T-helper 1 cell treated with Interleukin-12 subunit alpha and Interleukin-12 subunit beta and Interleukin-4 antibody, amounts not matched to agents 30 μg/mL and 1 μg/mL, for 36 hours (primary cell): ENCODE results near the gene PMM2.
A peak's percentile ranks its signal among the peaks of the same experiment; 100 is the strongest.
"Not testable (repeated sequence)": the region's sequence is repeated elsewhere in the genome, so short reads cannot be mapped to it uniquely, and the experiment has no call there.

ENCODE experiments used
- H3K27ac Mint-ChIP-seq: one replicate; pipeline ENCODE4 v1.8.0; 2021; ENCODE audit warnings: mild to moderate bottlenecking, mixed read lengths
- H3K27me3 Mint-ChIP-seq: one replicate; pipeline ENCODE4 v1.8.0; 2021; ENCODE audit warnings: low read depth, mixed read lengths
- H3K36me3 Mint-ChIP-seq: one replicate; pipeline ENCODE4 v1.8.0; 2021; ENCODE audit warnings: low read depth, mixed read lengths
- H3K4me1 Mint-ChIP-seq: one replicate; pipeline ENCODE4 v1.8.0; 2021; ENCODE audit warnings: low read depth, mixed read lengths
- H3K4me3 Mint-ChIP-seq: one replicate; pipeline ENCODE4 v1.8.0; 2021; ENCODE audit warnings: mild to moderate bottlenecking, moderate library complexity, mixed read lengths
- H3K9me3 Mint-ChIP-seq: one replicate; pipeline ENCODE4 v1.8.0; 2021; ENCODE audit warnings: mixed read lengths

PMM2 gene

GRCh38 chr16:8798174-8798527 lies 512 bp downstream of the PMM2 start:
- Mint-ChIP-seq H3K4me3 (peak overlapping the region; percentile 93), H3K9me3 (no peaks in the 10 kb centered on the region), H3K4me1 (peaks cover 23% of the 10 kb centered on the region), H3K27ac (peak overlapping the region; percentile 83), H3K27me3 (no peaks in the 10 kb centered on the region), H3K36me3 (peaks cover 18% of the 10 kb centered on the region)

DNA sequence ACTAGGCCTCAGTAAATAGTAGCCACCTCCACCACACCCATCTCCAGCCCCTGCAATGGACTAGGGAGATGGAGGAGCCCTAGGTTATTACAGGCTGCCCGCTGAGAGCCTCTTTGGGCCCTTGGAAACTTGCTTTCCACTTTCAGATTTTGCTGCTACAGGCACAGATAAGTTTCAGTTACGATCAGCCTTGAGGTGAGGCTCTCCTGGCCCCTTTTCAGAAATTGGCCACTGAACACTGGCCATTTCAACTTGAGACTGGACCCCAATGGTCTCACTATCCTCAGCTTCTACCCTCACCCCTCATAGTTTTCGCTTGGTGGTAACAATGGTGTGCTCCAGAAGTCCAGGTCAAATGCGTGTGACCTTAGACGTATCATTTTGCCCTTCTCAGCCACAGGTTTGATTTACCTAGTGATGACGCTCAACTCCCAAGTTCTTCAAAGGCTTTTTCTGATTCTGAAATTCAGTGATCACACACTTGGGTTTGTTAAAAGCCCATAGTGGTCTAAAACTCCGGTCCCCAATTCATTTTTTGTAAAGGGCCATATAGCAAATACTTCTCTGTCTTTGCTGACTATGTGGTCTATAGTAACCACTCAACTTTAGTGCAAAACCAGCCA lies 1.0 kb downstream of the PMM2 start:
- Mint-ChIP-seq H3K9me3 (no peaks in the 10 kb centered on the region), H3K27me3 (no peaks in the 10 kb centered on the region), H3K36me3 (peaks cover 21% of the 10 kb centered on the region), H3K4me1 (peaks cover 25% of the 10 kb centered on the region), H3K27ac (peak overlapping the region; percentile 83), H3K4me3 (peak overlapping the region; percentile 93)

DNA sequence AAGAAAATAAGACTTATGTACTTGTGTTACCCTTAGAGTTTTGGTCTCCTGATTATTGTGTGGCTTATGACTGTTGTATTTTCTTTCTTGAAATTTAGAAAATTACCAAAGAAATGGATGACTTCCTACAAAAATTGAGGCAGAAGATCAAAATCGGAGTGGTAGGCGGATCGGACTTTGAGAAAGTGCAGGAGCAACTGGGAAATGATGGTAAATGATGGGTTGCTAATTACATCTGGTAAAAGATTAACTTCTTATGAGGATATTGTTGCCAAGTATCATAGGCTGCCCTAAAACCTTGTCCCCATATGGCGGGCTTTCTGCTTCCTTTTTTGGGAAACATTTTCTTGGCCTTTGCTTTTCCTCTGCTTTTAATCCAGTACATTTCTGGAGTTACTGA lies 4.1 kb downstream of the PMM2 start:
- Mint-ChIP-seq H3K9me3 (no peaks in the 10 kb centered on the region), H3K4me3 (no peak overlapping the region), H3K27ac (no peak overlapping the region), H3K4me1 (peaks cover 17% of the 10 kb centered on the region), H3K36me3 (peaks cover 35% of the 10 kb centered on the region), H3K27me3 (no peaks in the 10 kb centered on the region)

DNA sequence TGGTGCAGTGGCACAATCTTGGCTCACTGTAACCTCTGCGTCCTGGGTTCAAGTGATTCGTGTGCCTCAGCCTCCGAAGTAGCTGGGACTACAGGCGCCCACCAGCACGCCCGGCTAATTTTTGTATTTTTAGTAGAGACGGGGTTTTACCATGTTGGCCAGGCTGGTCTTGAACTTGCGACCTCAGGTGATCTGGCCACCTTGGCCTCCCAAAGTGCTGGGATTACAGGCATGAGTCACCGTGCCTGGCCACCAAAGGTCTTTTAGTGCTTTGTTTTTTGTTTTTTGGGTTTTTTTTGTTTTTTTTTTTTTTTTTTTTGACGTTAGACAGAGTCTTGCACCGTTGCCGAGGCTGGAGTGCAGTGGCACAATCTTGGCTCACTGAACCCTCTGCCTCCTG lies 6.1 kb downstream of the PMM2 start:
- not testable (repeated sequence) for H3K9me3 Mint-ChIP-seq, H3K4me3 Mint-ChIP-seq, H3K4me1 Mint-ChIP-seq, H3K27ac Mint-ChIP-seq, H3K27me3 Mint-ChIP-seq
- H3K36me3 Mint-ChIP-seq = peaks cover 45% of the 10 kb centered on the region

- no peaks in the 10 kb centered on the region for H3K9me3 Mint-ChIP-seq
- no peaks in the 10 kb centered on the region for H3K27me3 Mint-ChIP-seq
- H3K36me3 Mint-ChIP-seq = peaks cover 48% of the 10 kb centered on the region
- peaks cover 5% of the 10 kb centered on the region for H3K4me1 Mint-ChIP-seq
- H3K27ac Mint-ChIP-seq = no peak overlapping the region
- H3K4me3 Mint-ChIP-seq = no peak overlapping the region
These were observed 6.7 kb downstream of the PMM2 start for GRCh38 chr16:8804313-8804712.

GRCh38 chr16:8806272-8806983 lies 8.8 kb downstream of the PMM2 start:
- peaks cover 55% of the 10 kb centered on the region for H3K36me3 Mint-ChIP-seq
- no peak overlapping the region for H3K4me3 Mint-ChIP-seq
- no peaks in the 10 kb centered on the region for H3K9me3 Mint-ChIP-seq
- peaks cover 4% of the 10 kb centered on the region for H3K4me1 Mint-ChIP-seq
- H3K27me3 Mint-ChIP-seq = no peaks in the 10 kb centered on the region
- no peak overlapping the region for H3K27ac Mint-ChIP-seq

DNA sequence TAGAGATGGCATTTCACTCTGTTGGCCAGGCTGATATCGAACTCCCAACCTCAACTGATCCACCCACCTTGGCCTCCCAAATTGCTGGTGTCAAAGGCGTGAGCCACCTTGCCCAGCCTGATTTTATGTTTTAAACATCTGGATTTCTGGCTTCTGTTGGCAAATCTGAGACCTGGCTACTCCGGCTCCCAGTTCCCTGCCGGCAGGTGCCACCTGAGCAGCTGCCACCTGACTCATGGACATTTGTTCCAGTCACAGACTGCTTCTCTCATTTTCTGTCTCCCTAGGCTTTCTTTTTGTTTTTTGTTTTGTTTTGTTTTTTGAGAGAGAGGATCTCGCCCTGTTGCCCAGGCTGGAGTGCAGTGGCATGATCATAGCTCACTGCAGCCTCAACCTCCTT lies 9.6 kb downstream of the PMM2 start:
- H3K4me1 Mint-ChIP-seq = peaks cover 4% of the 10 kb centered on the region
- no peaks in the 10 kb centered on the region for H3K27me3 Mint-ChIP-seq
- H3K9me3 Mint-ChIP-seq = no peaks in the 10 kb centered on the region
- no peak overlapping the region for H3K4me3 Mint-ChIP-seq
- H3K36me3 Mint-ChIP-seq = peaks cover 54% of the 10 kb centered on the region
- no peak overlapping the region for H3K27ac Mint-ChIP-seq

DNA sequence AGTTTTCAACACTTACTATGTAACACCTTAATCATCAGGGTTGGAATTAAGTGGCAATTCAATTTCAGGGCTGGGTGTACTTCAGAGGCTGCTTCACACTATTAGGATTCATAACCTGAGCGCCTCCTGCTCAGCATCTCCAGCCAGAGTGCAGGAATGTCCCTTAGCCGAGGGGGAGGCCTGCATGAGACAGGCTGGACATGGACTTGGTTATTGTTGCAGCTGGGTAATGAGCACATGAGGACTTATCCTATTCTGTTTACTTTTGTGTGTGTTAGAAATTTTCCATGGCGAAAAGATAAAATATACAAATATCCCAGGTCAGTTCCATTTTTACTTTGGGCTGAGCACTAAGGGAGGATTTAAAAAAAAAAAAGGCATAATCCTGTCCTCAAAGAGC lies 10.4 kb downstream of the PMM2 start:
- no peaks in the 10 kb centered on the region for H3K9me3 Mint-ChIP-seq
- no peak overlapping the region for H3K4me3 Mint-ChIP-seq
- H3K27me3 Mint-ChIP-seq = no peaks in the 10 kb centered on the region
- no peak overlapping the region for H3K27ac Mint-ChIP-seq
- peaks cover 4% of the 10 kb centered on the region for H3K4me1 Mint-ChIP-seq
- H3K36me3 Mint-ChIP-seq = peaks cover 52% of the 10 kb centered on the region

DNA sequence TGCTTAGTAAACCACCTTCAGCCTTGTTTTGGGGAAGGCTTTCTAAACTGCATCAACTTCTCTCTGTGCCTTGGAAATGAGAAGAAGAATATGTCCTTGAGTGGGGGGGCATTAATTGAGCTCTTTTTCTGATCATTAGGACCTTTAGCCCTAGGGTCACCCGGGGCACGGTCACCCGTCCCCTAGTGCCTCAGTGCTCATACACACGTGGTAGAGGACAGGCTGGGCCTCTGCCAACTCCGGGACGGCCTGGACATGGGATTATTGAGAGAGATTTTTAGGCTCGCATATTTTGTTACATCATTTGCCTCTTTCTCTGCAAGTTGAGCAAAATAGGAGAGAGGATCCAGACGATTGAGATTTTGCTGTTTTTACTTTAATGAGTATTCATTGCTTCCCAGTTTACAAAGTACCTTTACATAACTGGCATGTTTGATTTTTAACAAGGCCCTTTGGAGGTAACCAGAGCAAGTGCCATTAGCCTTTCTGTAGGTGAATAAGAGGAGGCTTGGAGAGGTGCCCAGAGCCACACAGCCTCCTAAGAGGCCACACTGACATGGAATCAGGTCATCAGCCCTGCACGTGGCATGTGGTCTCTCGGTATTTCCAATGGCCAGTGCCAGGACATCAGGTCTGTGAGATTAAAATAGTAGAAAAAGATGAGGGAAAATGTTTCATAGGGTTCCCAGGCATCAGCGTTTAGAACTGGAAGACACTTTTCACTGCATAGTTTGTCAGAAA lies 11.1 kb downstream of the PMM2 start:
- no peaks in the 10 kb centered on the region for H3K27me3 Mint-ChIP-seq
- no peak overlapping the region for H3K27ac Mint-ChIP-seq
- peaks cover 2% of the 10 kb centered on the region for H3K4me1 Mint-ChIP-seq
- H3K9me3 Mint-ChIP-seq = no peaks in the 10 kb centered on the region
- H3K36me3 Mint-ChIP-seq = peaks cover 53% of the 10 kb centered on the region
- no peak overlapping the region for H3K4me3 Mint-ChIP-seq

DNA sequence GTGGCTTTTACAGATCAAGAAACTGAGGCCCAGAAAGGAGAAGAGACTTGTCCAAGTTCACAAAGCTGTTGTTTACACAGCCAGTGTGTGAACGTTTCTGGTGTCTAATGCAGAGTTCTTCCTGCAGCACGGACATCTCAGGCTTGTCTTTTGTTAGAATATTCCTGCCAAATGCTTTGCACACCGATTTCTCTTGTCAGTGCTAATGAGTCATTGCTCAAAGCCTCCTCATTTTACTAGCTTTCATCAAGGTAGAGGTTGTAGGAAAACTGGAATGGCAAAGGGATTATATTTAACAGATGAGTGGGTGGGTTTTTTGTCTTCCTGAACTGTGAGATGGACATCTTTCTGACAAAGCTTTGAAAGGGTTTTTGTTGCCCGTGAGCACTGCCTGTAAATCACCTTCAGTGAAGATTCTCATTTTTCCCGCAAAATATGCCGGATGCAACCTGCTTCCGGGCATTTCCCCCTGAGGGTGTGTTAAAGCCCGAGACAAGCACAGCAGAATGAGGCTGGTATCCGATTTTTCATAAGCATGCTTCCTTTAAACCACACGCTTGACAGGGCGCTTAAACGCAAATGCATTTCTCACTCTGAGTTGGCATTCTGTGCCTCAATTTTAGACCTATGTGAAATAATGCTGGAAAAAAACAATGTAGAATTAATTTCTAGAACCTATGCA lies 14.7 kb downstream of the PMM2 start:
- no peaks in the 10 kb centered on the region for H3K9me3 Mint-ChIP-seq
- peaks cover 9% of the 10 kb centered on the region for H3K4me1 Mint-ChIP-seq
- no peak overlapping the region for H3K27ac Mint-ChIP-seq
- H3K36me3 Mint-ChIP-seq = peaks cover 53% of the 10 kb centered on the region
- H3K27me3 Mint-ChIP-seq = no peaks in the 10 kb centered on the region
- no peak overlapping the region for H3K4me3 Mint-ChIP-seq

DNA sequence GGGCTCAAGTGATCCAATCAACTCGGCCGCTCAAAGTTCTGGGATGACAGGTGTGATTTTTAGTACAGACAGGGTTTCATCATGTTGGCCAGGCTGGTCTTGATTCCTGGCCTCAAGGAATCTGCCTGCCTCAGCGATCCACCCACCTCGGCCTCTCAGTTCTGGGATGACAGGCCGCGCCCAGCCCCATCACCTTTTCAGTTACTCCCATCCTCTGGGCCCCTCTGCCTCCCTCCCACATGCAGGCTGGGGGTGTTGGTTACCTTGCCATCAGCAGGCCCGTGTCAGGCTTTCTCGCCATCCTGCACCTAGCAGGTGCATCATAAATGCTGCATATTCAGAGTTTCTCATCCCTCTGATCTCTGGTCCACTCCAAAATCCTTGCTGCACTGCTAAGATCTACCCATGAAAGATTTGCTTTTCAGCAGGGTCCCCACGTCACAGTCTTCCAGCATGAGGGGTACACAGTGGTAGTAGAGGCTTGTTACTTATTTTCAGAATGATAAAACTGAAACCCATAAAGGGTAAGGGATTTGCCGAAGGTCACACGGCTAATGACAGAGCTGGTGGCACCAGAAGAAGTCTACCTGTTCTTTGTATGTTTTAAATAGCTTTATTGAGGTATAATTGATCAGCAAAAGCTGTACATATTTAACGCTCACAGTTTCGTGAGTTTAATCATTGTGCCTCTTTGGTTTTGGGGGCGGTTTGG lies 16.6 kb downstream of the PMM2 start:
- Mint-ChIP-seq H3K36me3 (peaks cover 53% of the 10 kb centered on the region), H3K27me3 (no peaks in the 10 kb centered on the region), H3K4me1 (peaks cover 9% of the 10 kb centered on the region), H3K4me3 (no peak overlapping the region), H3K9me3 (no peaks in the 10 kb centered on the region), H3K27ac (no peak overlapping the region)

DNA sequence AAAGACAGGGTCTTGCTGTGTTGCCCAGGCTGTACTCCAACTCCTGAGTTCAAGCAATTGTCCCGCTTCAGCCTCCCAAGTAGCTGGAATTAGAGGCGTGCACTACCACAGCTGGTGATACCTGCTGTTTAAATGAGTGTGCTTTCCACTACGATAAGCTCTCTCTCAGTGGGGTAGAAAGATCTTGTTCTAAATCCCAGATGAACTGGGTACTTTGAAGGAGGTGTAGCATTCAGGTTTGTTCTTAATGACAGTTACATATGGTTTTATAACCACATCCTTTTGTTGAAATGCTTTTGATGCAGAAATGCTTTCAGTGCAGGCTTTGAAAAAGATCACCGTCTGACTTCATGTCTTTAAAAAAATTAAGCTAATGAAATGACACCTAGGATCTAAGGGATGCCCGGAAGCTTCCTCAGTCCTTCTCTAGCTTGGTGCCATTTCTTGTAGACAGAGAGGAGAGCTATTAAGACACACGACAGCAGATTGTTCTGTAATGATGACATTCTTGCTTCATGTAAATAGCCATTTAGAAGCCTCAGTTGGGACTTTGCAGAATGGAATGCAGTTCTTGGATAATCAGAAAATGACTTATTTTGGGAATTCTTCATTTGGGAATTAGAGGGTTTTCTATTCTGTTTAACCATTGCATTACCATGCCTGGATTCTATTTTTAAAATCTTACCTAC lies 19.5 kb downstream of the PMM2 start:
- H3K27me3 Mint-ChIP-seq = no peaks in the 10 kb centered on the region
- H3K4me1 Mint-ChIP-seq = peaks cover 9% of the 10 kb centered on the region
- H3K9me3 Mint-ChIP-seq = no peaks in the 10 kb centered on the region
- no peak overlapping the region for H3K4me3 Mint-ChIP-seq
- peaks cover 53% of the 10 kb centered on the region for H3K36me3 Mint-ChIP-seq
- H3K27ac Mint-ChIP-seq = peak overlapping the region; percentile 71

DNA sequence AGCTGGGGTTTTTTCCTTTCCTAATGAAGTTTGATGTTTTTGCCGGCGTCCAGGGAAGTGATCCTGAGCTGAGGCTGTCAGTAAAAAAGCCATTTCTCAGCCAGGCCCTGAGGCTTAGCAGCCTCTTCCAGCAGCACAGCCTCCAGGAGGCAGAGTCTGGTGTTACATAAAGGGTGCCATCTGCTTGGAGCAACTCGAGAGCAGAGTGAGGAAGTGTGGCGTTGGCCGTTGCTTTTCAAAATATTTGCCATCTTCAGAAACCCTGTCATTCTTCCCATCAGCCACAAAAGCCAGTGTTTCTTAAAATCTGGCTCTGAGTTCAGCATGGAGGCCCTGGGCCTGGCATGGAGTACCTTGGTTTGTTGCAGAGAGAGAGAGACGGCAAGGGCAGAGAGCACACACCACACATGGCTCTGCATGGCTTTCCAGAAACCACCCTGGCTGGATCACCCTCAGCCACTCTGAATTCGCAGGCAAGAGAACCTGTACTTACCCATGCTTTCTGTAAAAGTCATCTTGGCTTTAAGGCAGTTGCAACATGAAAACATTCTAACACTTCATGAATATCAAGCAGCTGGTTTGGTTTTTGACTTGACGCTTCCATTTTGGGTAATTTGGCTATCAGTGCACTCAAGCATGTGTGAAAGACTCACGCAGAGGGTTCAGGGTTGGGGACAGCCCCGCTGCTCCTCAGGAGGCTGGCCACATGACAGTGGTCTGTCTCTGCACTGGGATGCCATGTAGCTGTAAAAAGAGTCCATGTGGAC lies 21.0 kb downstream of the PMM2 start:
- H3K4me3 Mint-ChIP-seq = no peak overlapping the region
- H3K36me3 Mint-ChIP-seq = peaks cover 48% of the 10 kb centered on the region
- no peak overlapping the region for H3K27ac Mint-ChIP-seq
- peaks cover 15% of the 10 kb centered on the region for H3K4me1 Mint-ChIP-seq
- no peaks in the 10 kb centered on the region for H3K27me3 Mint-ChIP-seq
- H3K9me3 Mint-ChIP-seq = no peaks in the 10 kb centered on the region
